Activated T-helper 1 cell treated with anti-CD3 and anti-CD28 coated beads, Interleukin-12 subunit alpha, Interleukin-12 subunit beta, Interleukin-2, Interleukin-4 antibody, amounts not matched to agents 30 ng/mL and 10 ng/mL and 1 ng/mL, durations not matched to agents 14 hours and 24 hours and 36 hours (primary cell): ENCODE data around the gene AGAP1. TPM values are rescaled to one million over a fixed set of nuclear protein-coding genes. Genes with fewer than 3 reads are reported as not detected.

Experiments used
- DNase-seq: peaks from one replicate; pipeline ENCODE4 v3.0.0; 2021; ENCODE audit warnings: low spot score
- H3K27ac Mint-ChIP-seq: one replicate; pipeline ENCODE4 v1.8.0; 2021; ENCODE audit warnings: mild to moderate bottlenecking, mixed read lengths
- H3K27me3 Mint-ChIP-seq: one replicate; pipeline ENCODE4 v1.8.0; 2022; ENCODE audit warnings: mild to moderate bottlenecking, moderate library complexity, mixed read lengths; ENCODE audit not compliant: insufficient read depth
- H3K36me3 Mint-ChIP-seq: one replicate; pipeline ENCODE4 v1.8.0; 2021; ENCODE audit warnings: low read depth, mixed read lengths
- H3K4me1 Mint-ChIP-seq: one replicate; pipeline ENCODE4 v1.8.0; 2021; ENCODE audit warnings: low read depth, mixed read lengths
- H3K4me3 Mint-ChIP-seq: one replicate; pipeline ENCODE4 v1.8.0; 2021; ENCODE audit warnings: mild to moderate bottlenecking, moderate library complexity, mixed read lengths
- H3K9me3 Mint-ChIP-seq: one replicate; pipeline ENCODE4 v1.8.0; 2021; ENCODE audit warnings: mixed read lengths
- intact Hi-C: fragments of 100-400 bp; cut with micrococcal nuclease; formaldehyde crosslinking; loops from one replicate; pipeline ENCODE4 v1.15.1; 2024
- total RNA-seq: library from RNA; stranded (reverse); gene quantifications from 2 replicates; pipeline ENCODE4 v1.2.3, GENCODE V29; 2022

The AGAP1 gene
- total RNA-seq, 1 donor from 2014 or later = 2.0 TPM

- Mint-ChIP-seq H3K27me3 (no peaks in the 10 kb centered on the region), H3K4me3 (no peak overlapping the region), H3K27ac (no peak overlapping the region), H3K4me1 (no peaks in the 10 kb centered on the region), H3K36me3 (no peaks in the 10 kb centered on the region), H3K9me3 (no peaks in the 10 kb centered on the region)
- no peak for DNase-seq
- intact Hi-C loops = no loop called here
Measured at GRCh38 chr2:235515821-235516220, 22.0 kb downstream of the AGAP1 start.

- no peaks in the 10 kb centered on the region for H3K4me1 Mint-ChIP-seq
- H3K36me3 Mint-ChIP-seq = no peaks in the 10 kb centered on the region
- no peaks in the 10 kb centered on the region for H3K9me3 Mint-ChIP-seq
- H3K27ac Mint-ChIP-seq = no peak overlapping the region
- H3K4me3 Mint-ChIP-seq = no peak overlapping the region
- DNase-seq = no peak
- no peaks in the 10 kb centered on the region for H3K27me3 Mint-ChIP-seq
- intact Hi-C loops = no loop called here
Measured at GRCh38 chr2:235516257-235516656, 22.4 kb downstream of the AGAP1 start.

- Mint-ChIP-seq H3K27me3 (no peaks in the 10 kb centered on the region), H3K4me3 (no peak overlapping the region), H3K4me1 (no peaks in the 10 kb centered on the region), H3K27ac (no peak overlapping the region), H3K9me3 (no peaks in the 10 kb centered on the region), H3K36me3 (no peaks in the 10 kb centered on the region)
- intact Hi-C loops = no loop called here
- DNase-seq = no peak
Measured at GRCh38 chr2:235518322-235519090, 24.7 kb downstream of the AGAP1 start.

- no peak for DNase-seq
- no peak overlapping the region for H3K27ac Mint-ChIP-seq
- no peaks in the 10 kb centered on the region for H3K9me3 Mint-ChIP-seq
Measured at GRCh38 chr2:235520787-235521186, 26.9 kb downstream of the AGAP1 start.

GRCh38 chr2:235521844-235522243, 28.0 kb downstream of the AGAP1 start:
- no peaks in the 10 kb centered on the region for H3K4me1 Mint-ChIP-seq
- no peak for DNase-seq
- no peak overlapping the region for H3K4me3 Mint-ChIP-seq
- H3K27me3 Mint-ChIP-seq = no peaks in the 10 kb centered on the region
- H3K36me3 Mint-ChIP-seq = no peaks in the 10 kb centered on the region
- intact Hi-C loops = no loop called here
- H3K9me3 Mint-ChIP-seq = no peaks in the 10 kb centered on the region
- H3K27ac Mint-ChIP-seq = no peak overlapping the region

More at GRCh38 chr2:235520787-235521186, 26.9 kb downstream of the AGAP1 start:
- no peaks in the 10 kb centered on the region for H3K4me1 Mint-ChIP-seq
- H3K36me3 Mint-ChIP-seq = no peaks in the 10 kb centered on the region
- H3K27me3 Mint-ChIP-seq = no peaks in the 10 kb centered on the region
- H3K4me3 Mint-ChIP-seq = no peak overlapping the region
- intact Hi-C loops = no loop called here

GRCh38 chr2:235523021-235523420, 29.2 kb downstream of the AGAP1 start:
- DNase-seq = no peak
- Mint-ChIP-seq H3K27ac (no peak overlapping the region), H3K27me3 (no peaks in the 10 kb centered on the region), H3K4me3 (no peak overlapping the region), H3K9me3 (no peaks in the 10 kb centered on the region), H3K4me1 (no peaks in the 10 kb centered on the region), H3K36me3 (no peaks in the 10 kb centered on the region)
- intact Hi-C loops = no loop called here

GRCh38 chr2:235523486-235524150, 29.8 kb downstream of the AGAP1 start:
- H3K36me3 Mint-ChIP-seq = no peaks in the 10 kb centered on the region
- no peaks in the 10 kb centered on the region for H3K9me3 Mint-ChIP-seq
- intact Hi-C loops = no loop called here
- H3K27ac Mint-ChIP-seq = no peak overlapping the region
- no peak for DNase-seq
- H3K27me3 Mint-ChIP-seq = no peaks in the 10 kb centered on the region
- H3K4me1 Mint-ChIP-seq = no peaks in the 10 kb centered on the region
- H3K4me3 Mint-ChIP-seq = no peak overlapping the region

- no peak overlapping the region for H3K27ac Mint-ChIP-seq
- intact Hi-C loops = no loop called here
- H3K27me3 Mint-ChIP-seq = no peaks in the 10 kb centered on the region
- no peaks in the 10 kb centered on the region for H3K9me3 Mint-ChIP-seq
- no peak overlapping the region for H3K4me3 Mint-ChIP-seq
- no peaks in the 10 kb centered on the region for H3K4me1 Mint-ChIP-seq
- no peaks in the 10 kb centered on the region for H3K36me3 Mint-ChIP-seq
- no peak for DNase-seq
Measured at GRCh38 chr2:235526166-235526565, 32.3 kb downstream of the AGAP1 start.

- Mint-ChIP-seq H3K27me3 (no peaks in the 10 kb centered on the region), H3K9me3 (no peaks in the 10 kb centered on the region), H3K4me1 (no peaks in the 10 kb centered on the region), H3K36me3 (no peaks in the 10 kb centered on the region), H3K27ac (no peak overlapping the region), H3K4me3 (no peak overlapping the region)
- intact Hi-C loops = no loop called here
- no peak for DNase-seq
Measured at GRCh38 chr2:235527806-235528469, 34.1 kb downstream of the AGAP1 start.

- no peak for DNase-seq
- intact Hi-C loops = no loop called here
- Mint-ChIP-seq H3K4me1 (no peaks in the 10 kb centered on the region), H3K27ac (no peak overlapping the region), H3K4me3 (no peak overlapping the region), H3K27me3 (no peaks in the 10 kb centered on the region), H3K9me3 (no peaks in the 10 kb centered on the region), H3K36me3 (no peaks in the 10 kb centered on the region)
Measured at GRCh38 chr2:235529621-235530020, 35.8 kb downstream of the AGAP1 start.

GRCh38 chr2:235530735-235531134, 36.9 kb downstream of the AGAP1 start:
- intact Hi-C loops = no loop called here
- DNase-seq = no peak
- Mint-ChIP-seq H3K27ac (no peak overlapping the region), H3K4me1 (no peaks in the 10 kb centered on the region), H3K36me3 (no peaks in the 10 kb centered on the region), H3K4me3 (no peak overlapping the region), H3K9me3 (no peaks in the 10 kb centered on the region), H3K27me3 (no peaks in the 10 kb centered on the region)

GRCh38 chr2:235532307-235532706, 38.5 kb downstream of the AGAP1 start:
- no peak for DNase-seq
- H3K4me3 Mint-ChIP-seq = no peak overlapping the region
- no peaks in the 10 kb centered on the region for H3K4me1 Mint-ChIP-seq
- no peak overlapping the region for H3K27ac Mint-ChIP-seq
- intact Hi-C loops = no loop called here
- H3K9me3 Mint-ChIP-seq = no peaks in the 10 kb centered on the region
- H3K27me3 Mint-ChIP-seq = no peaks in the 10 kb centered on the region
- H3K36me3 Mint-ChIP-seq = no peaks in the 10 kb centered on the region

- no peaks in the 10 kb centered on the region for H3K4me1 Mint-ChIP-seq
- intact Hi-C loops = no loop called here
- DNase-seq = no peak
- no peaks in the 10 kb centered on the region for H3K36me3 Mint-ChIP-seq
- H3K27ac Mint-ChIP-seq = no peak overlapping the region
- H3K9me3 Mint-ChIP-seq = no peaks in the 10 kb centered on the region
- H3K4me3 Mint-ChIP-seq = no peak overlapping the region
- no peaks in the 10 kb centered on the region for H3K27me3 Mint-ChIP-seq
Measured at GRCh38 chr2:235533198-235533597, 39.4 kb downstream of the AGAP1 start.
